HG03342 (cell line): ENCODE measurements around the gene CCDC9B.

Experiments used
- ATAC-seq: cut with Tn5 transposase; IDR thresholded peaks from one replicate; pipeline ENCODE4 v1.9.1; 2021; ENCODE audit warnings: mild to moderate bottlenecking, moderate library complexity; ENCODE audit not compliant: unreplicated experiment

Gene CCDC9B

DNA sequence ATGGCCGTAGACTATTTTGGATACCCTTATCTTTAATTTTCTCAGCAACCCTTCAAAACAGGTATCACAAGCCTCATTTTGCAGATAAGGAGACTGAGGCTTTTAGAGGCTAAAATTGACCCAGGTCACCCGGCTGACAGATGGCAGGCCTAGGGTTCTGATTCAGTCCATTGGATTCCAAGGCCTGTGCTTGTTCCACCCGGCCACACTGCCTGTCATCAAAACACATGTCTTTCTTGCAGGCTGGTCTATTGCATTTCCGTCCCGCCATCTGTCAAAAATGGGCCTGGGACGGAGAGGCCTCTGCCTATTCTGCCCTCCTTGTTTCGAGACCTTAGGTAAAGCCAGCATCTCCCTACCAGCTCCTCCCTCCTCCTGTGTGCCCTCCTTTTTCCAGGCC lies 9.1 kb downstream of the CCDC9B start:
- no peak for ATAC-seq

DNA sequence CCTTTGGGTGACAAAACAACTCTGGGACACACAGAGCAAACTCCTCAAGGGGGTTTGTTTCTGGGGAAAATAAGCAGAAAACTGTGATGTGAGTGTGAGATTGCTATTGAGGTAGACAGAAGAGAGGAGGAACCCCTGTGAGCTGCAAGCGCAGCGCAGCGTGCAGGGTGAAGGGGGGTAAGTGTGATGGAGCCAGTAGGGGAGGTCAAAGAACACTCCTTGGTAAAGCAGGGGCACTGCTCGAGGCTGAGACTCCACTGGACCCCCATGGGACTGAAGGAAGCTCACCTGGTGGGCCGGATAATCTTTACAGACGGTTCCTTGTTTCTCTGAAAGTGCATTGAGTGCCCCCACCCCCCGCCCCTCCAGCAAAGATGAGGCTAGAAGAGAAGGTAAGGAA lies 9.7 kb downstream of the CCDC9B start:
- ATAC-seq: no peak

DNA sequence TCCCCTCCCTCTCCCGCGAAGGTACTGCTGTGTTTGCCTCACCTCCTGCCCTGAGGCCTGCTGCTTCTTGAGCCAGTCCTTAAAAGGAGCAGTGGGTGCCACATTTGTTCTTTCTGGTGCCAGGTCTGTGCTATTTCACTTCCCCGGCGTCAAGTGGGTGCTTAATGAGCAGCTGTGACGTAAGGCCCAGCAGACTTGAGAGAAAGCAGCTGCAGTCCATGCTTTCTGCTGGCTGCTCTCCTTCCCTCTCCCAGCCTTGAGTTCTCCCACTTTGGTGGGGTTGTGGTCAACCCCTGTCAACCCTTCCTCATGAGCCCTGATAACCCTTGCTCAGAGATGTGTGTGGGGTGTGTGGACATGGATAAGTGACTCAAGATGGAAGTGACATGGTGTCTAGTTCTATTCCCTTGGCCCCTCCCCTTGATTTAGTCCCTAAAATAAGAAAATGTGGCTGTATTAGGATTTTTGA lies 10.3 kb downstream of the CCDC9B start:
- ATAC-seq: no peak

DNA sequence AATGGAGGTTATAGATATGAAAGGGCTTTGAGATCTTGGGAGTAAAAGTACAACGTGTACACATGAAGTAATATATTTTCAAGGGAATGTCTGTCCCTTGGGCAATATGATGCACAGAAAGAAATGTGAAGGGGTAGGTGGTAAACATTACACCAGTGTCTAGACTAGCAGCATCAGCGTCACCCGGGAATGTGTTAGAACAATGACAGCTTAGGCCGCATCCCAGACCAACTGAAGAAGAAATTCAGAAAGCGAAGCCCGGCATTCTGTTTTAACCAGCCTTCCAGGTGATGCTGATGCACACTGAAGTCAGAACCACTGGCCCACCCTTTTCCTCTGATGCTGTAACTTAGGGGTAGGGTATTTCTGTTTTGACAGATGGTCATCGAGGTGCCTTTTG lies 10.9 kb downstream of the CCDC9B start:
- ATAC-seq: no peak

DNA sequence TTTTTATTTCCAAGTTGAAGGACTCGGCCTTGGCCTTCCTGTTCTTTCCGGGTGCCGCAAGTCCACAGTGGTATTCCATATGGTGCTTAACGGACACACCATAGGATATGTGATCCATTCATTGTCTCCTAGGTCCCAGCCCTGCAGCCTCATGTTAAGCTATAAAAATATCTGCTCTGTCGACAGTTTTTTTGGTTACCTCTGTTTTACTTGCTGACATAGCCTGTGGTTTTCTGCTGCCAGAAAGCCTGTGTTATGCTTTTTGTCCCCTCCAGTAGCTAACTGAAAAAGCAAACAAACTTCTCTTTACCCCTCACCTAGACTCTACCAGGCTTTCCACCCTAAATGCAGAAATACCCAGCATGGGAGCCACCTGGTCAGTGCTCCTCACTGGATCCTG lies 12.0 kb downstream of the CCDC9B start:
- no peak for ATAC-seq

DNA sequence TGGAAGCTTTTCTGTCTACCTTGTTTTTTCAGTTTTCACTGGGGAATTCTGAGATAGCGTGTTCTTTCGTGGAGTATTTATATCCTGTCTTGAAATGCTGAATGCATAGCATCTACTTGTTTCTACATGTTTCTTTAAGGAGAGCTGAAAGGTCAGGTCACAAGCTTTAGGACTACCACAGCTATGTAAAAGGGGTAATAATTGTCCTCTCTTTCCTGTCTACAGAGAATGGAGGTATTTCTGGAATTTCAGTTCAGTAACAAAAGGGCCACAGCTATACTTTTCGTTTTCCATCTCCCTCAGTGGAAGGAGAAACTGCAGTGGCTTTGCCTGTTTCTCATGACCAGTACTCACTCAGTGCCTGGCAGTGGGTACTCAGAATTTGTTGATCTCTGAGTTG lies 12.6 kb downstream of the CCDC9B start:
- ATAC-seq: no peak

DNA sequence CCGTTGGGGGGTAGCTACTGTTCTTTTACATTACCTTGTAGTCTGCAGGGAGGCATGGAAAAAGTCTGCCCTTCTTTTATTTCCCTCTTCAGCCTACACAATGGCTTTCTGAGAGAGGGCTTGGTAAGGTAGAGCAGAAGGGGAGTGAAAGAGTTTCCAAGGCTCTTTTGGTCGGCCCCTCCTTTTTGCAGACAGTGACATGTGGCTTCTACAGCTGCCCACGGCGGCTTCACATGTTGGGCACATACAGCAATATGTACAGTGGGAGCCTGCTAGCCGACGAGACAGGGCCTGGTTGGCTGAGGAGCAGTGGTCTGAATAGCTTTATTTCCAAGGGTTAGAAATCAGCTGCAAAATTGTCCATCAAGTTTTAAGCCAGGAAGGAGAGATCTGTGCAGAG lies 13.3 kb downstream of the CCDC9B start:
- no peak for ATAC-seq

DNA sequence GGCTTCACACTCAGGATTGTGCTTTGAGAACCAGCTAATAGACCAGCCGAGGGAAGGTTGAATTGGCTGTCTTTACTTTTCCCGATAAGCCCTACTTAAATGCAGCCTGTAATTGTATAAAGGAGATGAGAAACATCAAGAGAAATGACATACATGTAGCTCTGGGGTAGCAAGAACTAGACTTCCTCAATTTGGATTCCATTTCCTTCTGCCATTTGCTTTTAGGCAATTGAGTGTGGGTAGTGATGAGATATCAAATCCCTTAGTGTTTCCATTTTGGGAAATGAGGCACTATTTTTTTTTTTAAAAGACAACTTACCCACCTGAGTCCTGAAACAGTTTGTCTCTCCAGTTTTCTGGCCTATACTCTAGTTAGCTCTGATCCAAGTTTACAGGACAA lies 15.0 kb downstream of the CCDC9B start:
- ATAC-seq: no peak

DNA sequence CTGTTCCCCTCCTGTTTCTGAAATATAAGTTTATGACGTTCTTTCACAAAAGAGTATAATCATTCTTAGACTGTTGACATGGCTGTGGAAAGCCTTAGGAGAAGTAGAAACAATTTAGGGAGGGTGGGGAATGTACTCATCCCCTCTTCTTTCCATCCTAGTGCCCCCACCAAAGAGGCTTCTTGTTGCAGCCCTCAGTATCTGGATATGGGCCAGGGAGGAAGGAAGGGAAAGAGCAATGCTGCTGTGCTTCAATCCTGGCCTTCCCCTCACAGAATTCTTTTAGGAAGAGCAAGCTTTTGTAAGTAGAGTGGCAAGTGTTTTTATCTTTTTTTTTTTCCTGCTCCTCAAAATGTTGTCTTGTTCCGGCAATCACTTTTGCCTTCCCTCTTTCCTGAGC lies 15.6 kb downstream of the CCDC9B start:
- ATAC-seq: no peak

DNA sequence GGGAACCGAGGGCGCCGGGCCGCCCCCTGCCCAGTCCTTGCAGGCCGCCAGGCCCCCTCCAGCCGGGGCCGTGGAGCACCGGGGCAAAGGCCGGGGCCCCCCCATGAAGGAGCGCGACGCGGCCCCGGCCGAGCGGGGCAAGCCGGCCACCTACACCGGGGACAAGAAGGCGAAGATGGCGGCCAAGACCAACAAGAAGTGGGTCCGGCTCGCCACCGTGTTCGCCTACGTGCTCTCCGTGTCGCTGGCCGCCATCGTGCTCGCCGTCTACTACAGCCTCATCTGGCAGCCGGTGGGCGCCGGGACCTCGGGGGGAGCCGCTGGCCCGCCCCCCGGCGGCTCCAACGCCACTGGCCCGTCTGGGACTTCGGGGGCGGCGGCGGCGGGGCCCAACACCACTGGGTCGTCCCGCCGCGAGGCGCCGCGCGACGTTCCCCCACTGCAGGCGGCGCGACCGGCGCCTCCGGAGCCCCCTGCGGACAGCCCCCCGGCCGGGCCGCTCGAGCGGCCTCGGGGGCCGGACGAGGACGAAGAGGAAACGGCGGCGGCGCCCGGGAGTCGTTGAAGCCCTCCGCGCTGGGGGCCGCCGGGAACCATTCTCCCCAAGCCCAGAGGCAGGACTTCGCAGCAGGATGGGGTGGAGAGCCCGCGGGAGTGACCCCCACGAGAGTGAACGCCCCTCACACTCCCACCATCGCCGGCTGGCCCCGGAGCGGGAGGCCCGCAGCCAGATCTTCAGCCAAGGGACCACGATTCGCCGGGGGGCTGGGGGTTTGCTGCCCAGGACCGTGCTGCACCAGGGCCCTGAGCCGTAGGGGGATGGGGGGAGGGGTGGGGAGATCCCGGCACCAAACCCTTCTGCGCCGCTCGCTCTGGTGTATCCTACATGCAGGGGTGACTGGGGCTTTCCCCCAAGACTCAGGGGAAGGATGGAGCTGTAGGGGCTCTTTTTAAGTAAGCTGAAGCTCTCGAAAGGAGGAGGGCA lies 16.5 kb downstream of the CCDC9B start:
- peak; percentile 1 for ATAC-seq

DNA sequence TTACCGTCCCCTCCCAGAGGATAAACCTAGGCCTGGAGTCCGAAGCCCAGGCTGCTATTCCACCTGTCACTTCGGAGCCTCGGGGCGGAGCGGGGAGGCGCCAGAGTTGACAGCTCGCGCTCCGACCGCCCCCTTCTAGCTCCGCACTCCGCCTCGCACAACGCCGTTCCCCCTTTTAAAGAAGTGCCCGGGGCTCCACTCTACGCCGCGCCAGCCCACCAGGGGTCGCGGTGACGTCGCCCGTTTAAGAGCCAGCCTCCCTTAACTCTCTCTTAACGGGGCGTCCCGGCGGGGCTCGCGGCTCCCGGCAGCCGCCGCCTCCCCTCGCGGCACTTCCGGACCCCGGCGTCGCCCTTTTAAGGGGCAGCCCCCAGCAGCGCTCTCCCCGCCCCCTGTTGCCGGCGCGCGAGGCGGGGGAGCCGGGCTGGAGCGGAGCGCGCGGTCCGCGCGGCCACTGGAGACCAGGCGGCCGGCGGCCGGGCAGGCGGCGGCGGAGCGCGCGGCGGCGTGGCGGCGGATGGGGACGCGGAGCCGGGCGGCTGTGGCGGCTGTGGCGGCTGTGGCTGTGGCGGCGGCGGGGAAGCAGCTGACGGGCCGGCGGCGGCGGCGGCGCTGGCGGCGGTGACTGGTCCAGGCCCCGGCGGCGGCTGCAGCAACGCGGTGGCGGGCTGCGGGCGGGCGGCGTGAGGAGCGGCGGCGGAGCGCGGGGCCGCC lies 17.3 kb downstream of the CCDC9B start, which contains the start of gene INAFM2:
INAFM2 (plus strand) TSS at position 454 of the 714 bp plus-strand sequence. CDS start 364 bp downstream, outside the sequence.
- ATAC-seq: peak; percentile 85

DNA sequence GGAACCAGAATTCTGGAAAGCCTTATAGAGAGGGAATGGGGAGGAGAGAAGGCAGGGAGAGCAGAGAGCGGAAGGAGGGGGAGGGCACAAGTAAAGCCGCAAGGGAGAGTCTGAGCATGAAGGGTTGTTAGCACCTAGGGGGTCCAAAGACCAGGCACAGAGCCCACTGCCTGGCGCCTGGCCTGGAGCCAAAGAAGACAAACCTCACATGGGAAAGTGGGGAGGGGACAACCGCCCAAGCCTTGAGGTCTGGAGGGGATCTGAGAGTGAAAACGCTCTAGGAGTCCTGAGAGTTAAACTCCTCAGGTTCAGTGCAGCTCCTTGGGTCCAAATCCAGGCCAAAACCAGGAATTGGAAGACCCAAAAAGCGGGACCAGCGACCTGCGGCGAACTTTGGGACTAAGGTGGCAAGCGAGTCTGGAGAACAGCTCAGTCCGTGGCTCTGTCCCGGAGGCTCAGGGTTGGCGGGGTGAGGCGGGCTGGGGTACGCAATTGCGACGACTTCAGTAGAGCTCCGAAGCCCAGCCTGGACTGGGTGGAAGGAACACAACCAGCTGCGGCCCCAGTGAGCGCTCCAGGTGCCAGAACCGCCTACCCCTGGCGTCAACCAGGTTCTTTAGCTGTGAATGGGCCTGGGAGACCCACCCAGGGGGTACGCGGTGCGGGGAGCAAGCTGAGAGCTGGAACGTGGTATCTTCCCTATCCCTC lies 18.1 kb downstream of the CCDC9B start:
- ATAC-seq: no peak

DNA sequence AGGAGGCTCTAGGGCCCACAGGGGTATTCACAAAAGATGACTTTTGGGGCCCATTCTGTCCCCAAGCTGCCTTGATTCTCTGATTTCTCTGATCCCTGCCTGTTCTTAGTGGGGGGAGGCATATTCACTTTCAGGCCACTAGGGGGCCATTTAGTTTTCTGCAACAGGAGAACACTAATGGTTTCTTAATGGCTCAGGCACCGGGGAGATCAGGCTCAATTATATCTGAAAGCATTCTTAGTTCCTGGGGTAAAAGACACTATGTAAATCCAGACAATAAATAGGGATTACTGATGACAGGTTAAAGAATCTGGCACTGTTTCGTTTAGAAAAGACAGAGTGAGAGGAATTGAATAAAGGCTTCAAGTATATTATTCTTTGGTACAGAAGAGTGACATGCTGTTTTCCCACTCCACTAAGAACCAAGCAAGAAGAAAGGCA lies 19.8 kb downstream of the CCDC9B start:
- ATAC-seq: no peak

DNA sequence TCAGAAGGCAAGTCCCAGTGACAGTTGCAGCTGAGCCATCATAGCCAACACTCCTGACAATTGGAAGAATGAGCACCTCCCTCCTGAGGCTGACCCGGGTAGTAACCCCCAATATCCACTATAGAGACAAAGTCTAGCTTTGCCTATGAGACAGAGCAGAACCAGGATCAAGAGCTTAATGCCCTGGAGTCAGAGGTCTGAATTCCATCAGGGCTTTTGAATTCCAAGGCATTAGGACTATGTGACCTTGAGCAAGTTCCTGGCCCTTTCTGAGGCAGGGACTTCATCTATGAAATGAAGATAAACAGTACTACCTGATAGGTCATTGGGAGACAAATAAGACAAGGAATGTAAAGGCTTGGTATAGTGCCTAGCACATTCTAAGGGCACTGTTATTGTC lies 20.3 kb downstream of the CCDC9B start:
- ATAC-seq: no peak

DNA sequence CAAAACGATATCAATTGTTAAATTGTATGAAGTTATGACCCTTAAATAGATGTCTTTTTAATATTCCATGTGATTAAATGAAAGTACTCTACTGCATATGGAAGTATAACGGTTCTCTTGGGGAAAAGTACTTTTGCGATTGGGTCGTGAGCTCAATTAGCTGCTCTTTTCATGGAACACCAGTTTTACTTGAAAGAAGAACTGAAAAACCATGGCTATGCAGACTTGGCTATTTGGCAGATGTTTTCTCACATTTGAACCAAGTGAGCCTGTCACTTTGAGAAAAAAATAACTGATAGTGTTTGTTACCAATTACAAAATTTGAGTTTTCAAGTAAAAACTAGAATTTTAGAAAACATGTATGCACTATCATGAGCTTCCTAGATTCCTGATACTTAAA lies 23.2 kb downstream of the CCDC9B start:
- no peak for ATAC-seq

DNA sequence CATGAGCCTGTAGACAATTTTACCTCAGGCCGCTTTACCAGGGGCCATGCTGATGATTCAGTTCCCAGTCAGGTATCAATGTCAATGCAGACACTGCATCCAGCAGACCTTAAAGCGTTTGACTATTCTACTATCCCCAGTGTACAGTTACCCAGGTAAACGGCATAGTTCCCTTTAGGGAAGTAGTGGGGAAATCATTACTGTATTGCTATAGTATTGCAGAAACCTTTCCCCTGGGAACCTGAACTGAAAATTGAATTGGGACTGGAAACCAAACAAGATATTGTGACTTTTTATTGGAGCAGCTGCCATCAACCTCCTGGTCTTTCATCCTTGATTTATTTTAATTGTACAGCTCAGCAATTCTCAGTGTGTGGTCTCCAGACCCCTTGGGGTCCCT lies 23.8 kb downstream of the CCDC9B start:
- no peak for ATAC-seq

DNA sequence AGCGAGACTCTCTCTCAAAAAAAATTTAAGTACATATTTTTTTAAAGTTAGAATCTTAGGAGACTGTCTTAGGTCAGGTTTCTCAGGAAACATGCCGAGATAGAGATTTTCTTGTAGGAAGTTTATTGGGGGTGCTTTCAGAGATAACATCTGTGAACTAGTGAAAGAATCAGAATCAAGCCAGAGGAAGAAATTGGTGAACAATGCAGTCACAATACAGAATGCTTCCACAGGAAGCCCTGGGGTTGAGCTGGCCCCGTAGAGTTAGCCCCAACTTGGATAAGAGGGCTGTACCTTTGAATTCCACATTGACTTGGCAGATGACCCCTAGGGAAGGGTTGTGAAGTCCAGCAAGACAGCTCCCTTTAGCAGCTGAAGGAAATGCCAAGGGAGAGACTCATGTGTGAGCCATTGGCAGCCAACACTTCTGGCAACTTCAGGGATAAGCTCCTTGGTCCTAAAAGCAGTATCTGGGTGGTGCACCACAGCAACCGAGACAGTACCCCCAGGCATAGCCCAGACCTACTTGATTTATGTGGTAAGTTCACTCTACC lies 25.9 kb downstream of the CCDC9B start:
- no peak for ATAC-seq

DNA sequence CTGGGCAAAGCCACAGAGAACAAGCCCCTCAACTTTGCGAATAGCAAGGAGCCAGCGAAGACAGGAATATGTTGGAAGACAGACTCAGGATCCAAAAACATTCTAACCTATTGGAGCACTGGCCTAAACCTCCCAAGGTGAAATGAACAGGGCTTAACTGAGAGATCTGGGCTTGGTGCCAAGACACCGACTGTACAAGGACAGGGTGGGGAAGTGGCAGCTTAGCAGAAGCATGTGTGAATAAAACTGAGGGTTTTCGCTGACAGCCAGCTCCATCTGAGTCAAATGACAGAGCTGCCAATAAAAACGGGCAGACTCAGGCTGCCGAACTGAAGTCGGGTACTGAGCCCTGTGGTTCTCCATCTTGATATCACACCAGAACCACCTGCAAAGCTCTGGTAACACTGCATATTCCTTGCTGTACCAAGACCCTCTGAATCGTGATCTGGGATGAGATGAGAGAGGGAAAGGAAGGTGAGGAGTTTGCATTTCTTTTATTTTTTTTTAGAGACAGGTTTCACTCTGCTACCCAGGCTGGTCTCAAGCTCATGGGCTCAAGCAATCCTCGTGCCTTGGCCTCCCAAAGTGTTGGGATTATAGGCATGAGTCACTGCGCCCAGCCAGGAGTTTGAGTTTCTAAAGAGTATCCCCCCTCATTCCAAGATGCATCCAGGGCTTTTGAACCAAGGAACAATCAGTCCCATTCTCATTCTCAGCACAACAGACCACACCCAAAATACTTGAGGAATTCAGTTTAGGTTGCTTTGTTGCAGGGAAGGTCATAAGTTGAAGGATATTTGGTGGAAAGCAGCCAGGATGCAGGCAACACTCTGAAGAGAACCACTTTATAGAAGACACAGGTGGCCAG lies 27.0 kb downstream of the CCDC9B start:
- no peak for ATAC-seq

DNA sequence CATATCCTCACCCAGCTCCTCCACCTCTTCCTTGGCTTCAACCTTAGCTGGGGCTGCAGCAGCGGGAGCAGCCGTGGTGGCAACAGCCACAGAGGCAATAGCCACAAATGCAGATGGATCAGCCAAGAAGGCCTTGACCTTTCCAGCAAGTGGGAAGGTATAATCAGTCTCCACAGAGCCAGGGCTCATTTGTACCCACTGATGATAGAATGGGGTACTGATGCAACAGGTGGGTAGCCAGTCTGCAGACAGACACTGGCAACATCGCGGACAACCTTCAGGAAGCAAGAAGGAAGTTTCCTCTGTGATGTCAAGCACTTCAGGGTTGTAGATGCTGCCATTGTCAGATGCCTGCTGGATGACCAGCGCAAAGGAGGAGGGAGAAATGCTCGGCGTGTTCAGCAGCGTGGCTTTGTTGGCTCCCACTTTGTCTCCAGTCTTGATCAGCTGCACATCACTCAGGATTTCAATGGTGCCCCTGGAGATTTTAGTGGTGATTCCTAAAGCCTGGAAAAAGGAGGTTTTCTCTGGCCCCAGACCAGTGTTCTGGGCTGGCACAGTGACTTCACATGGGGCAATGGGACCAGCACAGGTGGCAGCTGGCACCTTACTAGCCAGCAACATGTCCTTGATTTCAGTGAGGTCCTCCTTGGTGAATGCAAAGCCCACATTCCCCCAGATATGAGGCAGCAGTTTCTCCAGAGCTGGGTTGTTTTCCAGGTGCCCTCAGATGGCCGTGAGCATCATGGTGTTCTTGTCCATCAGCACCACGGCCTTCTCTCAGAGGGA lies 28.2 kb downstream of the CCDC9B start:
- no peak for ATAC-seq
